ENCODE data around the gene CHKB.

DNA sequence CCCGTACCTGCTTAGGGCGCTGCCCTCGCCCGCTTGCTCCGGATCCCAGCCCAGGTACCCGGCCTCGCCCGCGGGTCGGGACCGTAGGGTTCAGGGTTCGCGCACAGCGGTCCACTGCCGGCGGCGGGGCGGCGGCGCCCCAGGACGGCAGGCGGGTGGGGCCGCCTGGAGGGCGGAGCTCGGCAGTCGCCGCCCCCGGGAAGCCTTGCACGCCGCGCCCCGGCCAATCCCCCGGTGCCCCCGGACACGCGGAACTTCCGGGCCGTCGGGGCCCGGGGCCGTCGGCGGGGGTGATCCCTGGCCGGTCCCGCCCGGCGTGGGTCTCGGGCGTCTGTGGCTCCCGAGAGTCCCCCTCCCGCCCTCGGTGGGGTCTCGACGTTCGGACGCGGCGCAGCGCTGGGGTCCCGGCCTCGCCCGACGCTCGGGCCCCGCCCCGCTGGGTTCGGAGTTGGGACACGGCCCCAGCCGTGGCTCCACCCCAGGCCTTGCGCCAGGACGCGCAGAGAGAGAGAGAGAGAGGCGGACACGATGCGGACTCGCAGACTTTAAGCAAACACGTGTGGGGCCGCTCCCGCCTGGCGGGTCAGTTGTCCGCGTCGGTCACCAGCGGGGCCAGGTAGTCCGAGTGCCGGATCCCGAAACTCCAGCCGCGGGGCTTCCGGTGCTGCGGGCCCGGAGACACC lies 52.6 kb downstream of the CHKB start, which contains the start of gene TYMP:
- TF ChIP-seq RCOR1 (conservative IDR thresholded peaks at IDR 0.05; ENCODE audit: low read depth, low read length) (no peak), HDGF (IDR thresholded peaks at IDR 0.05) (no peak), FOXK2 (IDR thresholded peaks at IDR 0.05) (no peak), RB1 (IDR thresholded peaks at IDR 0.05; ENCODE audit: borderline replicate concordance) (no peak; the same call in 1 of the 2 replicates), NFYA (IDR thresholded peaks at IDR 0.05; ENCODE audit: borderline replicate concordance, low read depth, low read length) (no peak), SRF (IDR thresholded peaks at IDR 0.05; ENCODE audit: low read depth in 2 of 2, low read length in 2 of 2) (no peak), SP1 (IDR thresholded peaks at IDR 0.05; ENCODE audit: low read depth, low read length) (peak; percentile 10)
- TF ChIP-seq, protein P1, sequence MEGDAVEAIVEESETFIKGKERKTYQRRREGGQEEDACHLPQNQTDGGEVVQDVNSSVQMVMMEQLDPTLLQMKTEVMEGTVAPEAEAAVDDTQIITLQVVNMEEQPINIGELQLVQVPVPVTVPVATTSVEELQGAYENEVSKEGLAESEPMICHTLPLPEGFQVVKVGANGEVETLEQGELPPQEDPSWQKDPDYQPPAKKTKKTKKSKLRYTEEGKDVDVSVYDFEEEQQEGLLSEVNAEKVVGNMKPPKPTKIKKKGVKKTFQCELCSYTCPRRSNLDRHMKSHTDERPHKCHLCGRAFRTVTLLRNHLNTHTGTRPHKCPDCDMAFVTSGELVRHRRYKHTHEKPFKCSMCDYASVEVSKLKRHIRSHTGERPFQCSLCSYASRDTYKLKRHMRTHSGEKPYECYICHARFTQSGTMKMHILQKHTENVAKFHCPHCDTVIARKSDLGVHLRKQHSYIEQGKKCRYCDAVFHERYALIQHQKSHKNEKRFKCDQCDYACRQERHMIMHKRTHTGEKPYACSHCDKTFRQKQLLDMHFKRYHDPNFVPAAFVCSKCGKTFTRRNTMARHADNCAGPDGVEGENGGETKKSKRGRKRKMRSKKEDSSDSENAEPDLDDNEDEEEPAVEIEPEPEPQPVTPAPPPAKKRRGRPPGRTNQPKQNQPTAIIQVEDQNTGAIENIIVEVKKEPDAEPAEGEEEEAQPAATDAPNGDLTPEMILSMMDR (IDR thresholded peaks at IDR 0.05 in 2 of 3, conservative IDR thresholded peaks at IDR 0.05 in 1 of 3; ENCODE audit: control insufficient read depth in 2 of 3, extremely low read depth in 1 of 3, insufficient read depth in 1 of 3, low read depth in 3 of 3, low read length in 3 of 3), result no peak

All from GM12878 (cell line).